HG02763 (cell line): Measurements from ENCODE around the gene GPD1L.
"Not testable (repeated sequence)": the region's sequence is repeated elsewhere in the genome, so short reads cannot be mapped to it uniquely, and the experiment has no call there.

Experiments used
- ATAC-seq: cut with Tn5 transposase; IDR thresholded peaks from one replicate; pipeline ENCODE4 v1.9.1; 2021; ENCODE audit warnings: mild to moderate bottlenecking, moderate library complexity; ENCODE audit not compliant: unreplicated experiment

GPD1L gene

DNA sequence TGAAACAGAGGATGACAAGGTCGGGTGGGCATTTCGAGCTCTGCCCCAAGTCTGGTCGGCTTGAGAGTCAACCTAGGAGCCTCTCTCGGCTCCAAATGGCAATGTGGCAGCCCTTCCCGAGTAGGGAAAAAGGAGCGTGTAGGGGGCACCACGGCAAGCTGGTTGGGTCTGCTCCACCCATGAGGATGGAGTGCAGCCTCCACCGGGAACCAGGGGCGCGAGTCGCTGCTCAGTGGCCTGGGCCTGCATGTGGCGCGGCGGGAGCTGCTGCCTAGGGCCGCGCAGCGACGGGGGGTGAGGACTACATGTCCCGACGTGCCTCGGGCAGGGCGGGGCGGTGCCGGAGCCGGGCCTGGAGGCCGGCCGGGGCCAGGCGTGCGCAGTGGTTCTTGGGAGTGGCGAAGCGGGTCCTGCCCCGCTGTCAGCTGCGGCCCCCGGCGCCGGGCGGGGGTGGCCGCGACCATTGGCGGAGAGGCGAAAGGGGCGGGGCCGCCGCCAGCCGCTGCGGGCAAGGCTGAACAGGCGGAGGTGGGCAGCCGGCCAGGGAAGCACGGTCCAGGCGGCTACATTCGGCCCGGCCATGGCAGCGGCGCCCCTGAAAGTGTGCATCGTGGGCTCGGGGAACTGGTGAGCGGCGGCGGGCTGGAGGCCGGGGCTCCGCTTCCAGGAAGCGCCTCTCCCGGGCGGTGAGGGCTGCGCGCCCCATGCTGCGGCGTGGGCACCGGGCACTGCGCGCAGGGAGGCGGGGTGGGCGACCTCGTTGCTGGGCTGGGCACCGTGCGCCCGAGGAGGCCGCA is at the start of gene GPD1L:
Gene GPD1L (plus strand): TSS at position 489 of the 797 bp plus-strand sequence. CDS start 92 bp downstream, at position 581.
- ATAC-seq, result peak; percentile 100

DNA sequence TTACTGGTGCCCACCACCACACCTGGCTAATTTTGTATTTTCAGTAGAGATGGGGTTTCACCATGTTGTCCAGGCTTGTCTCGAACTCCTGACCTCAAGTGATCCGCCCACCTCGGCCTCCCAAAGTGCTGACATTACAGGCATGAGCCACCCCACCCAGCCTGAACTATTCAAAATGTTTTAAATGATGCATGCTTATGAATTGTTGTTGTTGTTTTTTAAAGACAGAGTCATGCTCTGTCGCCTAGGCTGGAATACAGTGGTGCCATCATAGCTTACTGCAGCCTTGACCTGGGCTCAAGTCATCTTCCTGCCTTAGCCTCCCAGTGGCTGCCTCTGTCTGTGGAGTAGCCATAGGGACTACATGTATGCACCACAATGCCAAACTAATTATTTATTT is 48.0 kb upstream of the GPD1L start:
- not testable (repeated sequence) for ATAC-seq

DNA sequence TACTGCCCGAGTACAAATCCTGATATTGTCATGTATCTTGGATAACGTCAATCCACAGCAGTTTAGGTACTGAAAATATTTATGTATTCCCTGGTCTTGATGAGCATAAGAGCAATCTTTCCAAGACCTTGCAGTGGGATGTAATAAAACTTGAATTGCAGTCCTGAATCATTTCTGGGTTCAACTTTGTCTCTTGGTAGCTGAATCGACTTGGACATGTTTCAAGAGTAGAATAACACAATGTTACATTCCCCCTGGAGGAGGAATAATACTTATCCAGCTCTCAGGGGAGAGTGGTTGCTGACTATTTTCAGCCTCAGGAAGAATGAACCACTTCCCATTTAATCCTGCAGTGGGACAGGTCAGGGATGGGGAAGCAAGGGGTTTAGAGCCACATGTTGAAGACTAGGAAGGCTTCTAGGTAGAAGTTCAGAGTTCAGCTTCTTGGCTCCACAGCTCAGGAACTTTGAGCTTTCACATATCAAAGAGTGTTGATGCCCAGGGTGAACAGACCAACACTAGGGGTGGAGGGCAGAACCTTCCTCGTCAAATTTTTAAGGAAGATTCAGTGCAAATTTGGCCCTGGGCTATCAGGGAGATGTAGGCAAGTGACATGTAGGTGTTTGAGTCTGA is 43.4 kb upstream of the GPD1L start:
- no peak for ATAC-seq

DNA sequence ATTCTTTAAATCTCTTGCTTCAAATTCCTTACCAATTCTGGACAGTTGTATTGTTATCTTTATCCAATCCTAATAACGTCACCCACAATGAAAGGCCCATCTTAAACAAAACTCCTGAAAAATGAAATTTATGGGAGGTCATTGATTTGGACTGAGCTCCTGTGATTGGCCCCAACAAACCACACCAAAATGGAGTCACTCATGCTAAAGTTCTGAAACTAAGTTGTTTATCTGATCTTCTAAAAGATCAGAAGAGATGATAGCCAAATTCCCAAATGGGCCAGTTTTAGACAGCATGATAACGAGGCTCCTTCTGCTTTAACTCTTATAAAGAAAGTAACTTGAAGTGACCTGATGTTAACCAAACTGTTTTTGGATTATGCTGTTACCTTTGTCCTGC is 39.7 kb upstream of the GPD1L start:
- no peak for ATAC-seq

DNA sequence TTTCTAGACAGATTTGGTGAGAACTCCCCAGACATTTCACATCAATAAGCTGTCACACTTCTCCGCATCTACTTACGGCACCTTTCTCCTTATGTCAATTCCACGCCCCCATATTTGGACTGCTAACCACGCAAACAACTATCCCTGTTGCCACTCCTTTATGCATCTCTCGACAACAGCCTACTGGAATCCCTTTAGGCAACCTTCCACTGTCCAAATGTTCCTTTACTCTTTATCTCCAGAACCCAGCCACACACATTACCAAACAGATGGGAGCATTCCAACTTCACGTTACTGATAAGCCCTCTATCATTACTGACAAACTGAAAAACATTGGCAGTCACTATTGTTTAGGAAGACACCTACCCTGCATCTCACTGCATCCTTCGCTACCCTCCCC is 32.2 kb upstream of the GPD1L start:
- ATAC-seq, result not testable (repeated sequence)

DNA sequence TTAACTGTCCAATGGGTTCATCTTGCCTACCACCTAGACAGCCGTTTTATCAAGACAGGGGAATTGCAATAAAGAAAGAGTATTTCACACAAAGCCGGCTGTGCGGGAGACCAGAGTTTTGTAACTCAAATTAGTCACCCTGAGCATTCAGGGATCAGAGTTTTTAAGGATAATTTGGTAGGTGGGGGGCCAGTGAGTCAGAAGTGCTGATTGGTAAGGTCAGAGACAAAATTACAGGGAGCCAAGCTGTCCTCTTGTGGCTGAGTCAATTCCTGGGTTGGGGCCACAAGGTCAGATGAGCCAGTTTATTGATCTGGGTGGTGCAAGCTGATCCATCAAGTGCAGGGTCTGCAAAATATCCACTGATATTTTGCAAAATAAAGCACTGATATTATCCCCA is 29.9 kb upstream of the GPD1L start:
- ATAC-seq, result no peak

DNA sequence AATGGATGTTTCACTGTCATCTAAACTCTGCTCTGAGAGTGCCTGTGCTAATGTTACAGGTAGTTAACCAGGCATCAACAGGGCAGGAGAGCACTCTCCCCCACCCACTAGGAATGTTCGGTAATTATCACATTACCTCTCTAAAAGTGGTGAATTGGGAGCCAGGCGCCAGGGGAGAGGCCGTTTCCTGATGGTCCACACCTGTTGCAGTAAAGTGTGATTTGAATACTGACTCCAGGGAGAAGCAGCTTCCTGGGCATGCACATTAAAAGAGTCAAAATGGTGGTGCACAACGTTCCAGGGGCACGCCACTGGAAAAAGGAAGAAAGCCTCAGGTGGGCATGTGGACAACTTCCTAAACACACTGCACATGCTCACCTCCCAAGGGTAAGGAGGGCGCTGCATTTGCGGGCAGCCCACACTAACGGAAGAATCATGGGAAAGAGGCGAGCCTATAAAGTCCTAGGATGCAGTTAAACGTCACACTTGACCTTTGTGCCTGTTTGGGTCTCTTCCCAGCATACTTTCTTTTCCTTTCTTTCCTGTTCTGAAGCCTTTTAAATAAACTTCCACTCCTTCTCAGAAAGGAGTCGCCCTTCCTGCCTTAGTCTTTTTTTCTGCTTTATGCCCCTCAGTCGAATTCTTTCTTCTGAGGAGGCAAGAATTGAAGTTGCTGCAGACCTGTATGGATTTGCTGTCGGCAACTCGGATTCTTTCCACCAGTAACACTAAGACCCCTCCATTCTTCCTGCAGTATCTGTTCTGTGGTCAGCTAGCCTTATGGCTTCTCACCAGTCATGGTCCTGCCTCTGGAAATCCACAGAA is 28.9 kb upstream of the GPD1L start:
- no peak for ATAC-seq

DNA sequence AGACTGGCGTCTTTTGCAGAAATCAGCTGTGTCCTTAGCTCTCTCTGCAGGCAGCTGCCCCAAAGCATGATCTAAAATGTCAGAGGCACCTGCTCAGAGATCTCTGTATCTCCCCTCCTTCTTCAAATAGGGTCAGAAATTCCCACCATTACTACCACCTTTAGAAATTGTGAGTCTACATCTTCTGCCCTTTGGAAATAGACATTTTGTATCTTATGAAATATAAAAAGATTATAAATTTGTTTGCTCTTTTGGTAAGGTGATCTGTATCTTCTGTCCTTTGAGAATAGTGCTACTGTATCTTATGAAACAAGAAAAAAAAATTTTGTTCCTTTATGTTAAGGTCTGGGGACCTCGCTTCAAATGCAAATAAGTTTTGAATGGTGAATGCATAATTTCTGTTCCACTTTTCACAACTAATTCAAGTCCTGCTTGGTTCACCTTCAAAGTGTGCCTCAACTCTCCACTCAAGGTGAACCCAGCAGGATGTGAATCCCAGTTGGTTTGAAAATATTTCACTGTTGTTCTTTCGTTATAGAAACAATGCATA is 28.3 kb upstream of the GPD1L start:
- no peak for ATAC-seq

DNA sequence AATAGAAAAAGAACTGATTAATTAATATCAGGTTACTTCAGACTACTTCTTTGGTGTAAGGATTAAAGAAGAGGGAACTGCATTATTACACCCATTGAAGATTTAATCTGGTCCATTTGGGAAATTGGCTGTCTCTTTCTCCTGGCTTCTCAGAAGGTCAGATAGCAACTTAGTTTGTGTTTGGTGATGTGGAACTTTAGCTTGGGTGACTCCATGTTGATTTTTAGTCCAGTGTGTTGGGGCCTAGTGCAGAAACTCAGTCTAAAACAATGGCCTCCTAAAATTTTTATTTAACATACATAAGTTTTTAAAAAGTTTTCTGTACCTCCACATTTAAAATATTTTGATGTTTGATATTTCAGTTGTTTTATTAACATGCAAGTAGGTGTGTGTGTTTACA is 27.6 kb upstream of the GPD1L start:
- ATAC-seq, result no peak

DNA sequence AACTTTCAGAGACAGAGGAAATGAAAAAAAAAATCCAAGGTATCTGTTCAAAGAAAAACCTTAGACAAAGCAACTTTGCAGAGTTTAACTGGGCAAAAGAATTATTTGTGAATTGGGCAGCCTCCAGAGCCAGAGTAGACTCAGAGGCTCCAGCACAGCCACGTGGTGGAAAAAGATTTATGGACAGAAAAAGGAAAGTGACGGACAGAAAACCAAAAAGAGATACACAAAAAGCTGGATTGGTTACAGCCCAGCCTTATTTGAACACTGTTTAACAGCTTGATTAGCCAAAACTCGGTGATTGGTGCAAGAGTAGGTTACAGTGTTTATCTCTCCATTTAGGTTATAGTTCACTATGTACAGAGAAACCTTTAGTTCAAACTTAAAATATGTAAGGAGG is 23.7 kb upstream of the GPD1L start:
- no peak for ATAC-seq

DNA sequence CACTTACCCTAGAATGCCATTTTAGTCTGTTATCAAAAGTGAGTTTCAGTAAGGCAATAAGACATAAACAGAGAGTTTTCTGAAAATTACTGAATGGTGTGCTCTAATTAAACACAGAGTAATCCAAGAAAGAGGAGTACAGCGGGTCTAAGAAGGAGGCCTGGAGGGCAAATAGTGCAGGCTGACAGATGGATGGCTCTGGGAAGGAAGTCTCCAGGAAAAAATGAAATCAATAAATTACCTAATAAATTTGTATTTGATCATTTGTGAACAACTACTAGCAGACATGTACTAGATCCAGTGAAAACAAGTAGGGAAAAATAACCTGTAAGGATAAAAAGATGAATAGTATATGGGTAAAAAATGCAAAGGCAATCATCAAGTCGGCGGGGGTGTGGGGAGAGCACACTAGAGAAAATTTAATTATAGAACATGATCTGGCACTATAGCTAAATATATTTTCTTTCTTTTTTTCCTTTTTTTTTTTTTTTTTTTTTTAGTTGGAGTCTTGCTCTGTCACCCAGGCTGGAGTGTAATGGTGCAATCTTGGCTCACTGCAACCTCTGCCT is 22.6 kb upstream of the GPD1L start:
- ATAC-seq, result no peak

DNA sequence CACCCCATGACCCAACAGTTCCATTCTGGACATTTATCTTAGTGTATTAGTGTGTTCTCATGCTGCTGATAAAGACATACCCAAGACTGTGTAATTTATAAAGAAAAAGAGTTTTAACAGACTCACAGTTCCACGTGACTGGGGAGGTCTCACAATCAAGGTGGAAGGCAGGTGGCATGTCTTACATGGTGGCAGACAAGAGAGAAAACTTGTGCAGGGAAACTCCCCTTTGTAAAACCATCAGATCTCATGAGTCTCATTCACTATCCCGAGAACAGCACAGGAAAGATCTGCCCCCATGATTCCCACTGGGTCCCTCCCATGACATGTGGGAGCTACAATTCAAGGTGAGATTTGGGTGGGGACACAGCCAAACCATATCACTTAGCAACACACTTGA is 21.6 kb upstream of the GPD1L start:
- ATAC-seq, result no peak

DNA sequence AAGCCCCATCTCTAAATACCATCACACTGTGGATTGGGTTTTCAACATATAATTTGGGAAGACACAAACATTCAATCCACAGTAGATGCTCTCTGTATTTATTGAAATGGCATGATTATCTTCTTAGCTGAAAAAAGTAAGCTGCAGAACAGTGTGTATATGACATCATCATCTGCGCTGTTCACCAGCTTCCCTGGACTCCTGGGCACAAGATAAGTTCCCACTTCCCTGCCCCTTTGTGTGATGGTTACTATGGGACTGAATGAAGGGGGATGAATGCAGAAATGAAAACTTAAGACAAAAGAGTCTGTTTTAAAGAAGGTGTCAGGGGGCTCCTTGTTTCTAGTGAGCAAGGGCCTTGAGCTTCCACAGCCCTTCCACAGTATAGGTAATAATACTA is 20.0 kb upstream of the GPD1L start:
- ATAC-seq, result no peak

DNA sequence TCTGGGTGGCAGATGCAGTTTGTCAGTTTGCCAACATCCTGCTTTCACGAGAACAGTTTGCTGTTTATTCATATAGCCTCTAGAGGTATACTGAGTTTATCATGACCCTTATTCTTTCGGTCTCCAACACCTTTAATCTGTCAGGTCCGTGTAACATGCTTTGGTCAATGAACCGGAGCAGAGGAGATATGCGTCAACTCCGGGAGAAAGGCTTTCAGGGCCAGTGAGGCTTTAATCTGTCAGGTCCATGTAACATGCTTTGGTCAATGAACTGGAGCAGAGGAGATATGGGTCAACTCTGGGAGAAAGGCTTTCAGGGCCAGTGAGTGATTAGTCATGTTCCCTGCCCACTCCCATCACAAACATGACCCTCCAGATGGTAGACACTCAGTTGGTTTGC is 16.9 kb upstream of the GPD1L start:
- ATAC-seq, result no peak

DNA sequence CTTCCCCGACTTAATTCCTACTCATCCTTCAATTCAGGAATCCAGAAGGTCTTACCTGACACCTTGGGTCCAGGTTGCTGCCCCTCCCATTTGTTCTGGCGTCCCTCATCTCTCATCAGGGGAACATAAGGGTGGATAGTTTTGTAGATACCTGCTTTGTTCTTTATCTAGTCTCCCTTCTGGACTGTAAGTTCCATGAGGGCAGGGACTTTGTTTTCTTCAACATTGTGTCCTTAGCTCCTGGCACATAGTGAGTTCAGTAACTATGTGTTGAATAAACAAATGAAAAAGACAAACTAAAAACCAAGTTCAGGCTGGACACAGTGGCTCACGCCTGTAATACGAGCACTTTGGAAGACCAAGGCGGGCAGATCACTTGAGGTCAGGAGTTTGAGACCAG is 13.2 kb upstream of the GPD1L start:
- ATAC-seq, result no peak

DNA sequence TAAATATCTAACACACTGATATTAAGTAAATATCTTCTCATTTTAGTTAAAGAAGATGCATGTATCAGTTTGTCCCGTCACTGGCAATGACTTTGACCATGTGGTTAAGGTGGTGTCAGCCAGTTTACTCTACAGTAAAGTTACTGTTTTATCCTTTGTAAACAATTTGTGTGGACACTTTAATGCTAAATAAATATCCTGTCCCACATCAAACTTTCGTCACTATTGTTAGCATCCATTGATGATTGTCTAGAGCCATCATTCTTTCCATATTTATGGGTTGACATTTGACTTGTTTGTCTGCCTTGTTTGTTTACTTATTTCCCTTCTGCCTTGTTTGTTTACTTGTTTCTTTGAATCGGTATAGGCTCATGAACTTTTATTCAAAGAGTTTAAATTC is 11.0 kb upstream of the GPD1L start:
- ATAC-seq, result no peak

DNA sequence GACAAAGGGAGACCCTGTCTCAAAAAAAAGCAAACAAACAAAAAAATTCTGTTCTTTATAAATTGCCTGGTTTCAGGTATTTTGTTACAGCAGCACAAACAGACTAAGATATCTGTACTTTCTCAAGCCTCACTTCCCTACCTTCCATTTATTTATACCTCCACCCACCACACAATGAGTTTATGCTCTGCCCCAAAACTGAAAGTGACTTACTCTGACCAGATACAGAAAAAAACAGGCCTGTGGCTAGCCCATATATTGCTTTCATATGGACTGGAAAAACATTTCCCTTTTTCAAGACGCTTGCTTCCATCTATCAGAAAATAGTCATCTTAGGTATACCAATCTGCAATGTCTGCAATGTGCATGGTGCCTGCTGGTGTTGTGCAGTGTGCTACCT is 8.7 kb upstream of the GPD1L start:
- ATAC-seq, result no peak

DNA sequence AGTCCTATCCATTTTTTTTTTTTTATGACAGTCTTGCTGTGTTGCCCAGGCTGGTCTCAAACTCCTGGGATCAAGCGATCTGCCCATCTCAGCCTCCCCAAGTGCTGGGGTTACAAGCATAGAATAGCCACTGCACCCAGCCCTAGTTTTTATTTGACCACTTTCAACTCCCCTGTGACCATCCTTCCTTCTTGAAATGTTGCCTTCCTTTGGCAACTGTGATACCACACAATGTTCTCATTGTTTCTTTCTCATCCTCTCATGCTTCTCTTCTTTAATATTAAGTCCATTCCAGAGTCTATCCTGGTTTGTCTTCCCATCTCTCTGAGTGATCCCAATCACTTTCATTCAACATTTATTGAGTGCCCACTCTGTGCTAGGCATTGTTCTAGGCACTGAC is 7.9 kb upstream of the GPD1L start:
- no peak for ATAC-seq

DNA sequence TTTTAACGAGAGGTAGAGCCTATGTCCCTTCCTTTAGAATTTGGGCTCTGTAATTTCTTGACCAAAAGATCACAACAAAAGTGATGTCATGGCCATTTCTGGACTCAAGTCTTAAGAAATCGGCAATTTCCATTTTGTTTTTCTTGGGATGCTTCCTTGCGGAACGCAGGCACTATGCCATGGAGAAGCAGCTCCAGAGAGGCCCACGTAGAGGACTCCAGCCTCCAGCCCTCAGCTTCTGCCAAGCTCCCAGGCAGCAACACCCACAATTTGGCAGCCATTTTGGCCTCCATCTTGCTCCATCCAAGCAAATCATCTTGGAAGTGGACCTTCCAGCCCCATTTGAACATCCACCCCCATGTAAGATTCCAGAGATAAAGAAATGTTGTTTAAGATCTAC is 6.0 kb upstream of the GPD1L start:
- ATAC-seq, result no peak

DNA sequence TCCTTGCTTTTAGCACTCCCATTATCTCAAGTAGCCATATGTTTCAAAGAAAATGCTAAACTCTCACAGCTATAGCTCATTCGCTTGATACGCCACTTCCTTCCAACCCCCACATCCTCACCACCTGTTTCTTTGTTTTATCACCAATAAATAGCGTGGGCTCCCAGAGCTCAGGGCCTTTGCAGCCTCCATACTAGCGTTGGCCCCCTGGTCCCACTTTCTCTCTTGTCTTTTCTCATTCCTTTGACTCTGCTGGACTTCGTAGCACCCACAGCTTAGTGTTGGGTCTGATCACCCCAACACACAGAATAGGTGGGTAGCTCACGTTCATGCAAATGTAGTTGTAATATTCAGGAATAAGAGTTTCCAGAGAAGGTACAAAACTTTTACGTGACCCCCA is 4.1 kb upstream of the GPD1L start:
- no peak for ATAC-seq

DNA sequence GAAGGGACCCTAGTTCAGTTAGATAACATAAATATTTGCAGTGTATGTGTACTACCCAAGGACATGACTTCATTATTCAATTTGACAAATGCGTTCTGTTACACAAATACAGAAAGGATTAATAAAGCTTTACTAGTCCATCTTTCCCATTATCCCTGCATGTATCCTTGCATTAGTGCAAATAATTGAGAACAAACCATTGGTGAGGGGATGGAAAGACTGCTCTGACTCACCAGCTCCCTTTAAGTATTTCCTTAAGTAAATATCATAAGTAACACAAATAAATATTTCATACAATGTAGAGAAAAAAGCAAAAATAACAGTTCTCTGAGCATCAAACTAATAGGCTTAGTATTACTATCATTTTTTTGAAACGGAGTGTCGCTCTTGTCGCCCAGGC is 1.9 kb upstream of the GPD1L start:
- ATAC-seq, result no peak
